Muscle of arm (tissue), 12 donors: ENCODE measurements around the gene INSYN2B. TPM values are rescaled to one million over a fixed set of nuclear protein-coding genes. Genes with fewer than 3 reads are reported as not detected.

ENCODE experiments used
- polyA plus RNA-seq, 12 donors: library from polyadenylated mRNA; unstranded; fragments of 120-200 nt; gene quantifications; one replicate each; pipeline ENCODE4 v1.2.1, GENCODE V29; 2013; ENCODE audit not compliant: insufficient read length in 12 of 12

Gene INSYN2B
- polyA plus RNA-seq, 12 donors: 0.05 to 0.45 (median 0.18) TPM; not detected in 3

Other genes starting within 250 kb of the INSYN2B start
- gene FOXI1, start 125.4 kb upstream of the INSYN2B start, polyA plus RNA-seq: not detected